Measurements from ENCODE around the gene FAXDC2. TPM values are rescaled to one million over a fixed set of nuclear protein-coding genes. Genes with fewer than 3 reads are reported as not detected.

Gene FAXDC2
- total RNA-seq, 4 donors from 2014 or later: 25.8 to 126 (median 29.1) TPM

DNA sequence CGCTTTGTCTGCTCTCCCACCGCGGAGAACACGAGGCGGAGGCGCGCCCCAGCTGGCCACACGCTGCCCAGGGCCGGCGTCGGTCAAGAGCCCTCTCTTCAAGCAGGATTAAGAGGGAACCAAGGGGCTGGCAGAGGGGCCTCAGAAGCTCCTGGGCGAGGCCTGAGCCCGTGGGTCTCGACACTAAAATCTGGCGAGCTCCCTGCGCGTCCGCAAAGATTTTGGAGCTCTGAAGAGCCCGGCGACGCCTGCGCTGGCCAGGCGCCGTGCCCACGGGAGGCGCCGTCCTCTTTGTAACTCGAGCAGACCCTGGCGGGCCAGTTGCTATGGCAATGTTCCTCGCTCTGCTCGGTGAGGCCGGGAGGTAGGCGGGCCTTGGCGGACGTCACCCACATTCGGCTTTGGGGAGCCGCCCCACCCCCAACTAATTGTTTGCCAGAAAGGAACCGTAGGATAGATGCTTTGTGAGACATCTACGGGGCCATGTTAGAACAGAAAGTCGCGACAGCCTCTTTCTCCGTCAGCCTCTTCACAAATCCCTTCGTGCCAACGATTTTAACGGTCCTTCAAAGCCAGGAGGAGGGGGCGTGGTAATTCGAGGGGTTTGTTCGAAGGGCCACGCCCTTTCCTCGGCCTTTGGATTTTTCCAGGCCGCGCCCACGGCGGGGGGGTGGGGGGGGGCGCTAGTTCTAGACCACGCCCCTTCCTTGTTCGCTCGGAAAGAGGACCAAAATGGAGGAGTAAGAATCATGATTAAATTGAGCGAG lies 7.3 kb upstream of the FAXDC2 start:
- DNase-seq: peak; percentile 97 to 98
- Histone ChIP-seq H3K36me3 (no peaks in the 10 kb centered on the region), H3K27ac (peak overlapping the region; percentile 98), H3K9me3 (no peaks in the 10 kb centered on the region), H3K4me3 (peak overlapping the region; percentile 82 to 90), H3K4me1 (peaks cover 4 to 5% of the 10 kb centered on the region in 2 donors), H3K27me3 (no peaks in the 10 kb centered on the region)
- intact Hi-C loops (cut with DNase I; ENCODE audit: low total_unique reads): loop anchor here (5.0 kb wide), 1 partner anchor 100 kb away; the partner anchor contains the start of gene LARP1
- peak in 1 of 2 donors; percentile 85 for TF ChIP-seq POLR2A (IDR thresholded peaks at IDR 0.05)
- TF ChIP-seq, protein P1, sequence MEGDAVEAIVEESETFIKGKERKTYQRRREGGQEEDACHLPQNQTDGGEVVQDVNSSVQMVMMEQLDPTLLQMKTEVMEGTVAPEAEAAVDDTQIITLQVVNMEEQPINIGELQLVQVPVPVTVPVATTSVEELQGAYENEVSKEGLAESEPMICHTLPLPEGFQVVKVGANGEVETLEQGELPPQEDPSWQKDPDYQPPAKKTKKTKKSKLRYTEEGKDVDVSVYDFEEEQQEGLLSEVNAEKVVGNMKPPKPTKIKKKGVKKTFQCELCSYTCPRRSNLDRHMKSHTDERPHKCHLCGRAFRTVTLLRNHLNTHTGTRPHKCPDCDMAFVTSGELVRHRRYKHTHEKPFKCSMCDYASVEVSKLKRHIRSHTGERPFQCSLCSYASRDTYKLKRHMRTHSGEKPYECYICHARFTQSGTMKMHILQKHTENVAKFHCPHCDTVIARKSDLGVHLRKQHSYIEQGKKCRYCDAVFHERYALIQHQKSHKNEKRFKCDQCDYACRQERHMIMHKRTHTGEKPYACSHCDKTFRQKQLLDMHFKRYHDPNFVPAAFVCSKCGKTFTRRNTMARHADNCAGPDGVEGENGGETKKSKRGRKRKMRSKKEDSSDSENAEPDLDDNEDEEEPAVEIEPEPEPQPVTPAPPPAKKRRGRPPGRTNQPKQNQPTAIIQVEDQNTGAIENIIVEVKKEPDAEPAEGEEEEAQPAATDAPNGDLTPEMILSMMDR (IDR thresholded peaks at IDR 0.05): no peak

GRCh38 chr5:154851351-154851750 lies 948 bp upstream of the FAXDC2 start:
- no peak for TF ChIP-seq POLR2A (IDR thresholded peaks at IDR 0.05)
- TF ChIP-seq, protein P1 (IDR thresholded peaks at IDR 0.05): no peak
- Histone ChIP-seq H3K4me3 (no peak overlapping the region), H3K27ac (peak overlapping the region; percentile 86 to 94), H3K4me1 (peaks cover 0 to 8% of the 10 kb centered on the region in 2 donors), H3K27me3 (no peaks in the 10 kb centered on the region), H3K36me3 (no peaks in the 10 kb centered on the region), H3K9me3 (no peaks in the 10 kb centered on the region)
- no peak for DNase-seq
- intact Hi-C loops (cut with DNase I; ENCODE audit: low total_unique reads): no loop called here

DNA sequence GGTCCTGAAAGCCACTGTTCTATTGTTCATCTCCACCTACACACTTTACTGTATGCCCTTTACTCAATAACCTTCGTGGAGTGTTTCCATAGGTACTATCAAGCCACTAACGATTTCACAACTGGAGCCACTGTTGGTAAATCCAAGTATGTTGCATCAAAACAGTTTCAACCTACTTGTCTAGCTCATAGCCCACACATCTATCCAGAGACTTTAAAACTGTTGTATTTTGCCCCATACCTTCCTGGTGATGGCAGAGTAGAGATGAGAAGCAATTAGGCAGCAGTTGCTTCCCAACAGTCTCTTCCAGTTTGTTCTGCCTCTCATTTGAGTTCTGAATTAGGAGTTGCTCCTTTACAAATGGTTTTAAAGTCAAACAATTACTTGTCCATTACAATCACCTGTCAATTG lies 607 bp downstream of the FAXDC2 start:
- H3K4me1 ChIP-seq: peaks cover 0 to 8% of the 10 kb centered on the region in 2 donors
- H3K27me3 ChIP-seq: no peaks in the 10 kb centered on the region
- H3K4me3 ChIP-seq: peak overlapping the region; percentile 62 to 64
- H3K27ac ChIP-seq: peak overlapping the region; percentile 86 to 94
- intact Hi-C loops (cut with DNase I; ENCODE audit: low total_unique reads): no loop called here
- no peaks in the 10 kb centered on the region for H3K9me3 ChIP-seq
- DNase-seq: no peak
- TF ChIP-seq, protein P1 (IDR thresholded peaks at IDR 0.05): peak in 1 of 4 experiments; percentile 11
- no peak for TF ChIP-seq POLR2A (IDR thresholded peaks at IDR 0.05)
- no peaks in the 10 kb centered on the region for H3K36me3 ChIP-seq

GRCh38 chr5:154849264-154849785 lies 1.1 kb downstream of the FAXDC2 start:
- intact Hi-C loops (cut with DNase I; ENCODE audit: low total_unique reads): no loop called here
- Histone ChIP-seq H3K9me3 (no peaks in the 10 kb centered on the region), H3K27me3 (no peaks in the 10 kb centered on the region), H3K4me3 (peak overlapping the region; percentile 62 to 64), H3K4me1 (peaks cover 0 to 8% of the 10 kb centered on the region in 2 donors), H3K27ac (peak overlapping the region; percentile 86 to 94), H3K36me3 (no peaks in the 10 kb centered on the region)
- no peak for DNase-seq
- TF ChIP-seq, protein P1 (IDR thresholded peaks at IDR 0.05): no peak
- no peak for TF ChIP-seq POLR2A (IDR thresholded peaks at IDR 0.05)

- TF ChIP-seq, protein P1 (IDR thresholded peaks at IDR 0.05): no peak
- no peak for TF ChIP-seq POLR2A (IDR thresholded peaks at IDR 0.05)
- H3K9me3 ChIP-seq: no peaks in the 10 kb centered on the region
- no peak overlapping the region for H3K4me3 ChIP-seq
- no peaks in the 10 kb centered on the region for H3K36me3 ChIP-seq
- intact Hi-C loops (cut with DNase I; ENCODE audit: low total_unique reads): no loop called here
- no peak overlapping the region for H3K27ac ChIP-seq
- H3K27me3 ChIP-seq: no peaks in the 10 kb centered on the region
- H3K4me1 ChIP-seq: peaks cover 0 to 4% of the 10 kb centered on the region in 2 donors
- DNase-seq: no peak
Observed at GRCh38 chr5:154844809-154845208, 5.6 kb downstream of the FAXDC2 start.

All from uterus (tissue), 4 donors.